H7 (cell line): ENCODE results near the gene RAB3C. TPM values are rescaled to one million over a fixed set of nuclear protein-coding genes. Genes with fewer than 3 reads are reported as not detected.
A peak's percentile ranks its signal among the peaks of the same experiment; 100 is the strongest.

Source experiments
- DNase-seq: peaks from one replicate; pipeline ENCODE4 v3.0.0; 2012
- H3K27me3 ChIP-seq: 2 replicates; pipeline ENCODE4 v1.6.0; 2011; ENCODE audit warnings: mild to moderate bottlenecking, low read length; ENCODE audit not compliant: control insufficient read depth, insufficient read depth
- H3K36me3 ChIP-seq: replicated peaks from 2 replicates; pipeline ENCODE4 v1.5.1; 2011; ENCODE audit warnings: low read length; ENCODE audit not compliant: control insufficient read depth, insufficient read depth
- H3K4me3 ChIP-seq: 2 replicates; pipeline ENCODE4 v1.5.1; 2011; ENCODE audit warnings: low read depth, mild to moderate bottlenecking, control low read depth, low read length, moderate library complexity; ENCODE audit not compliant: insufficient read depth
- total RNA-seq: library from RNA; depleted of rRNA; stranded (reverse); fragments of >200 nt; shearing (Covaris generic); gene quantifications from 2 replicates; pipeline ENCODE4 v1.2.3, GENCODE V29; 2014

RAB3C gene
- total RNA-seq, 1 experiment from 2014 or later = 6.2 TPM

DNA sequence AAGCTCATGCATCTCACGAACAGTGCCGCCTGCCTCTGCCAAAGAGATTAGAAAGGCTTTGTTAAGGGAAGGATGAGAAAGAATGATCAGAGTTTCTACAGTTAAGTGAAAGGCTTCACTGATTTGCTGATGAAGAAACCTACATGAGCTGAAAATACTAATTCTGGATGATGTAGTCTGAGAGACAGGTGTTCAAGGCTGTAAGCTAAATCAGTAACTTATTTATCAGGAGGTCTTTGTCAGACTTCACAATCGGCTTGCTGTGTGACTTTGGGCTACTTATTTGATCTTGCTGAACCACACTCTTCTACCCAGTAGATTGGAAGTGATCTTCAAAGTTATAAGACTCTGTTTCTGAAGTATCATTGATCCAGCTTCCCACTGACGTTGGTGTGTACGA, 264.2 kb downstream of the RAB3C start:
- no peaks in the 10 kb centered on the region for H3K27me3 ChIP-seq
- no peak for DNase-seq
- no peak overlapping the region for H3K4me3 ChIP-seq
- H3K36me3 ChIP-seq = no peaks in the 10 kb centered on the region

DNA sequence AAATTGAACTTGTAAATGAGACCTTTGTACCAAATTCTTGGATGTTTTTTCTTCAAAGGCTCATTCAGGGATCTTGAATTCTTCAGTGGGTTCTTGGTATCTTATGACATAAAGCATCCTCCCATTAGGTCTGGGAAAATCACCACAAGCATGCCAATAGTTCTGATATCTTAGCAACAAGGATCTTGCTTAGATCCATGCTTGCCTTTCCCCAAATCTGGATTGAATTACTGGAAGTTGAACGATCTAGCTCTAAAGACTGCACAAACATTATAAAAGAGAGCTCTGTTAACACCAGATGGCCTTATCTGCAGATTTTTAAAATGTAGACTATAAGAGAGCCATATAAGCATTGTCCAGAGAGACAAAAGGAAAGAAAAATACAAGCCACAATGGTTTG, 266.3 kb downstream of the RAB3C start:
- H3K36me3 ChIP-seq = no peaks in the 10 kb centered on the region
- H3K27me3 ChIP-seq = no peaks in the 10 kb centered on the region
- no peak overlapping the region for H3K4me3 ChIP-seq
- DNase-seq = no peak

DNA sequence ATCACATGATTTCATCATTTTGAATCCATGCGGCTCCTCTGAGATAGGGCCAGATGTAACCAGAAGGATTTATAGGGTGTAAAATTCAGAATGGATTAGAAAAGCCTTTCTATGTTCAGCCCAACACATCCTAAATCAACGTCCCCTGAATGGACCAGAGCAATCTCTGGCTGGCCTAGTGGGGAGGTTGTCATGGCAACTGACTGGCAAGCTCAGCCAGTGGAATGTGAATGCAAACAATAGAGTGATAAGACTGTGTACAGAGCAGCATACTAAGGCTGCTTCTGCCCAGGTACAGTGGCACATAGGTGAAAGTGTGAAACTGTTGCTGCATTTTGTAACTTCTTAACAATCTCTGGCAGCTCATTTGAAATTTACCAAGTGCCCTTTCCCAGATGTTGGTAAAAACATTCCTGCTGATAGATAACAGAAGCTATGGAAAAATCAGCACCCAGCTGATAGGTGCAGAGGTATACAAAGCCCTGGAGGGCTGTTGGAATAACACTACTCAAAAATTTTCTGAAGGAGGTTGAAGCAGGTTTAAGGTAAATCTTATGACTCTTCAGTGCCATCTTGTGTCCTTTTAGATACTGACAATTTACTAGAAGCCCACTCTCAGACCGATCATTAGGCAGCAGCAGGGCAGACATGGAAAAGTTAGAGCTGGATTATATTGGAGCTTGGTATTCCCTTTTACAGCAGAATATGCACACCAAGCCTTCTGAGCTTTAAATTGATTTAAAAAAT, 267.2 kb downstream of the RAB3C start:
- H3K27me3 ChIP-seq = no peaks in the 10 kb centered on the region
- no peak overlapping the region for H3K4me3 ChIP-seq
- peak; percentile 31 for DNase-seq
- H3K36me3 ChIP-seq = no peaks in the 10 kb centered on the region

DNA sequence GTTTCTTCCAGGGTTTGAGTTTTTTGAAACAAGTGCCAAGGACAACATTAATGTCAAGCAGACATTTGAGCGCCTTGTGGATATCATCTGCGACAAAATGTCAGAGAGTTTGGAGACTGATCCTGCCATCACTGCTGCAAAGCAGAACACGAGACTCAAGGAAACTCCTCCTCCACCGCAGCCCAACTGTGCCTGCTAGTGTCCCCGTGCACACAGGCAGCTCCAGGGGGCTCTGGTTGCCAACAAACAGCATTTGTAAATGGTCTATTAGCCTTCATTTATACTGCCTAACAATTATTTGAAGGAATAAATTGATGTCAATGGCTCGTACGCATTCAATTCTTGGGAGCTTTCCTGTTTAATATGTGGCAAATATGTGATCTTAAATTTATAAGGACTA, 268.3 kb downstream of the RAB3C start:
- DNase-seq = no peak
- Histone ChIP-seq H3K4me3 (no peak overlapping the region), H3K27me3 (no peaks in the 10 kb centered on the region), H3K36me3 (no peaks in the 10 kb centered on the region)

DNA sequence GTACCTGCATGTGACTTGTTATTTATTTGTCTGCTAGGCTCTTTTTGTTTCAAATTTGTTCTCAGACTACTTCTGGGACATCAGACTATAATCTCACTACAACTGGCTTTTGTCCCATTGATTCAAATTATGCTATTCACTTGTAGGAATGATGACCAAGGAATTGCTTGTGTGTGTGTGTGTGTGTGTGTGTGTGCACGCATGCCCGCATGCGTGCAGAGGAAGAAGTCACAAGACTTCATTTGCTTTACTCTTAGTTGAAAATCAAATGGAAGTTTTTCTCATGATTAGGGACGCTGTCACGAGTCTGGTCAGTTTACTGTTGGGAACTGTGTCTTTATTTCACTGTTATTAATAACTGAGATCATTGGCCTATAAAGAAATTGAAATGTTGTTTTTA, 268.7 kb downstream of the RAB3C start:
- no peak overlapping the region for H3K4me3 ChIP-seq
- no peak for DNase-seq
- H3K27me3 ChIP-seq = no peaks in the 10 kb centered on the region
- no peaks in the 10 kb centered on the region for H3K36me3 ChIP-seq

DNA sequence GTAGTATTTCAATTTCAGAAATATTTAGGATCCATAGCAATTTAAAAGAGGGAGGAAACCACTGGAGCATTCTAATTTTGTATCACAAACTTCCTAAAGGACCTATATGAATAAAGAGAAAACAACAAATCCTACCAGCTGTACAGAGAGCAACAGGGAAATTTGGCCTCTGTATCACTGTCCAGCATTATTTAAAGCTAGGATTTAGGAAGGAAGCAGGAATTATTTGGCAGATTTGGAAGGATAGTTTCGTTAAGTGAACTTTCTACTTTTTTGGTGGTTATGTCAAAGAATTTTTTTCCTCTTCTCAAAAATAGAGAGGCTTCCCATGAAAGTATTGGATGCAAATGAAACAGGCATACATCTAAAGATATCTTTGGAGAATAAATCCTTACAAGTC, 269.7 kb downstream of the RAB3C start:
- Histone ChIP-seq H3K4me3 (no peak overlapping the region), H3K36me3 (no peaks in the 10 kb centered on the region), H3K27me3 (no peaks in the 10 kb centered on the region)
- DNase-seq = no peak

DNA sequence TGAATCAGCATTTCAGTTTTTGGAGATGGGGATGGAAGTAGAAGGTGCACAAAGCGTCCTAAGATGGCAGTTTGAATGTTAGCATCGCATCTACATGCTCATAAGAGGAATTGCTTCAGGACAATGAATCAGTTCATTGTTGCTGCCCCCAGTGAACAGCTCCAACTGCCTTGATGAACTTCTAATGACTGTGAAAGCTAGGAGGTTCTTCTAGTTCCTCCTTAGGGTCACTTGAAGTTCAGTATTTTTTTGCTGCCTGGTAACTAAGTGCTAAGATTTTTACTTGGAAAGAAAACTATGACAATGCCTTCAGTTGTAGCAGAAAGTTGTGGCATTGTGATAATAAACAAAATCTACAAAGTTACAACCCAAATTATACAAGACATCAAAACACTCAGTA, 271.6 kb downstream of the RAB3C start:
- H3K36me3 ChIP-seq = no peaks in the 10 kb centered on the region
- no peak for DNase-seq
- no peak overlapping the region for H3K4me3 ChIP-seq
- no peaks in the 10 kb centered on the region for H3K27me3 ChIP-seq

DNA sequence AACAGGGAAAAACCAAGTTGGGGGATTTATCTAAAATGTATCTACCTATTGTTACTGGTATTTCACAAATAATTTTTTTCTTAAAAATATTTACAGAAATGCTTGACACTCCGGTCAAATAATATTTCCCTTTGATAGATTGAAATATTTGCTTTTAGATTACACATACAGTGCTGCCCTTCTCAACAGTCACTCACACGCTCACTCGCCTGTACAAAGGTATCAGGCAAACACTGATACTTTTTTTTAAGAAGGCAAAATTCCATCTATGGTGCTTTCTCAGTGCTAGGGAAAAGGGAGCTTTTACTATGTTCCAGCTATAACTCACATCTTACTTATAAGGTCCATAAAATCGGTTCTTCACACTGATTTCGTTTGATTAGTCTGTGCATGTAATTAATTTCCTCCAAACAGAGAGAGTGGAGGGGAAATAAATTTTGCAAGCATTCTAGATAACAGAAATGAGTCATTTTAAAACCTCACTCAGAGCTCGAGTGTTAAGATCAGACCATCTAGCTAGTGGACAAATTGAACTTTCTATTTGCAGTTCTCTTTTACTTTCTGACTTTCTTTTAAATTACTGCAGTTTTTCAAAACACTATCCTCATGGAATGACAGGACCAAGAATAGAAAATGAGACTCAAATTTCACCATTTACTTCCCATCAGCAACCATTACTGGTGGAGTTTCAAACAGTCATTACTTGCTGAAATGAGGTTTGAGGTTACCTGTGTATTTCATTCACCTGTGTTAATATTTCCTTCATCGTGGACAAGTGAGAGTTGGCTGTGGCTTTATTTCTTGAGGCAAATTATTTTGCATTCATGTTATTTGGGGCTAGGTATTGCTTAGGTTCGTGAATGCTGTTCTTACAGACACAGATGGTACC, 273.2 kb downstream of the RAB3C start:
- DNase-seq = no peak
- Histone ChIP-seq H3K4me3 (no peak overlapping the region), H3K27me3 (no peaks in the 10 kb centered on the region), H3K36me3 (no peaks in the 10 kb centered on the region)

DNA sequence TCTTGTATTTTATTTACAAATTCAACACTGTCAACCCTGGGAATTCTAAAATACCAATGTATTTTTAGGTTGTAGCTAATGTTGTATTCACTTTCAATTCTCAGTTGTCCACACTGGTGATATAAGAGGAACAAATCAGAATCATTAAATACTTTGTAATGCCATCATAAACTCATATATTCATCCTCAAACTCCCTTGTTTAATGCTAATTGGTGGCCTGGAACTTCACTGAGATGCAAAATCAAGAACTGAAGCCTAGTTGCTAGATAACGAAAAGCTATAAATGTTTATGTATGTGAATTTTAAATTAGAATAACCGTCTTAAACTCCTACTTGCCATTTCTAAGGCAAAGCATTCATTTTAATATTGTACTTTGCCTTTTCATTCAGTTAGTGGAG, 274.7 kb downstream of the RAB3C start:
- Histone ChIP-seq H3K36me3 (no peaks in the 10 kb centered on the region), H3K4me3 (no peak overlapping the region), H3K27me3 (no peaks in the 10 kb centered on the region)
- no peak for DNase-seq

DNA sequence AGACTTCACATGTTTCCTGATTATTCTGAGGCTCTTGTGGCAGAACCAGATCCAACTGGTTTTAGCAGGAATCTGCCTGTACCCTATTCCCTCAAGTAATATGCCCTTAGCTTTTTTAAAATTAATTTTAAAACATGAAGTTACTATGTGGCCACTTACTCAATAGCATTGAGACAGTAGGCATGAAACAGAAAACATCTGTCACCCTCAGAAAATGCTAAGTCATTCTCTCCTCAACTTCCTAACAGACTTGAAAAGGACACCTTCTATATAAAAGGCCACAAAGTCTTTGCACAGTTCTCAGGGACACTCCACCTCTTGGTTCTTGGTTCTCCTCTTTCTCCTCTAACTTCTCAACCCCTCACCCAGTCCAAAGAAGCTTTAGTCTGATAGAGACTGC, 277.8 kb downstream of the RAB3C start:
- DNase-seq = no peak
- Histone ChIP-seq H3K4me3 (no peak overlapping the region), H3K36me3 (no peaks in the 10 kb centered on the region), H3K27me3 (no peaks in the 10 kb centered on the region)

DNA sequence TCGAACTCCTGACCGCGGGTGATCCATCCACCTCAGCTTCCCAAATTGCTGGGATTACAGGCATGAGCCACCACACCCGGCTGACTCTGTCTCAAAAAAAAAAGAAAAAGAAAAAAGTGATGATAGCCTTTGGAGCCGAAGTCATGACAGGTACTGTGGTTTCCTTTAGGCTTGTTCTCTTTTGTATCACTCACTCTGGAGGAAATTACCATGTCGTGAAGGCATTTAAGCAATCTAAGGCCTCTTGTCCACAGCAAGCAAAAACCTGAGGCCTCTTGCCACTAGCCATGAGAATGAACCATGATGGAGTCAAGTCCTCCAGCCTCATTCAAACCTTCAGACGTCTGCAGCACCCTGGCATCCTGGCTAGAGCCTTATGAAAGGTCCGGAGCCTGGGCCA, 286.1 kb downstream of the RAB3C start:
- Histone ChIP-seq H3K4me3 (no peak overlapping the region), H3K36me3 (no peaks in the 10 kb centered on the region), H3K27me3 (no peaks in the 10 kb centered on the region)
- DNase-seq = no peak

DNA sequence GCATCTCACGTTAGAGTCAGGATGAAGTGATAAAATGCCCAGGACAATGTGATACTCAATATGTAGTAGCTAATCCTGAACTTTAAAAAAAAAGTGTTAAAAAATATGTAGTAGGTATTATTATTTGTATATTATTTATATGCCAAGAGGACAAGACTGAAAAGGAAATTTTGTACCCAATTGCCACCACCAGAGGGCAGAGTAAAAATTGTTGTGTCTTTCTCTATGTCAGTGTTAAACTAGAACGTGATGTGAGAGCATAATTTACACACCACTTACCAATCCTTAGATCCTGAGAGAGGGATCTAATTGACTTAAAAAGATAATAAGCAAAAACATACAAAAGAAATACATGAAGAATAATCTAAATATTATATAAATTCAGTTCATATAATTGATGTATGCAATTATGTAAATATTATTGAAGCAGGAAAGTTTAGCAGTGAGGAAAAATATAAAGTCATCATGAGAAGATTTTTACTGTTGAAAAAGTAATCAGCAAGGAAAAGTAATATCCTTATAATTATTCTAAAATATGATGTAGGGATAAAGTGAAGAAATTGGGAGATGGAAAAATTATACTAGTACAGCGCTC, 288.9 kb downstream of the RAB3C start:
- no peak for DNase-seq

DNA sequence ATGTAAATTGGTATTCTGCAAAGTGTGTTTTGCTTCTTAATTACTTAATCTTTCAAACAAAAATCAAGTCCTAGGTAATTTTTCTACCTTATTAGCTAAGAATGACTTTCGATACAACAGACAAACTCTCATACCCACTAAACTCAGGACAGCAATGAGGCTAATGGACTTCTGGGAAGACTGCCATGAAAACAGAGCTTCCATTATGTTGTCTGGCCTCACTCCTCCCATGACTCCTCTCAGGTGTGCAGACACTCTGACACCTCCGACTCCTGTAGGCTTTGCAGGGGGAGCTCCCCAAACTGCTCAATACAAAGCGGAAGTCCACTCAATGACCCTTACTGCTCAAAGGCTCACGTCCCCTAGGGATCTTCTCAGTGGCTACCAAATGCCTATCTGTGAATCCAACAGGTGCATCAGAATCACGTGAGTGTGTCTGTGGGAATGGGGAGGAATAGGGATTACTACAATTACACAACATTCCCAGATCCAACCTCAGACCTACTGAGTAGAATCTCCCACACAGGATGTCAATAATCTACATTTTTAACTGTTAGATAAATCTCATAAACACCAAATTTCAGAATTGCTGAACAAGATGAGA, 289.9 kb downstream of the RAB3C start:
- no peaks in the 10 kb centered on the region for H3K27me3 ChIP-seq
- H3K36me3 ChIP-seq = no peaks in the 10 kb centered on the region
- DNase-seq = no peak
- H3K4me3 ChIP-seq = no peak overlapping the region

More for the DNA sequence above, 288.9 kb downstream of the RAB3C start:
- no peak overlapping the region for H3K4me3 ChIP-seq
- H3K36me3 ChIP-seq = no peaks in the 10 kb centered on the region
- no peaks in the 10 kb centered on the region for H3K27me3 ChIP-seq

DNA sequence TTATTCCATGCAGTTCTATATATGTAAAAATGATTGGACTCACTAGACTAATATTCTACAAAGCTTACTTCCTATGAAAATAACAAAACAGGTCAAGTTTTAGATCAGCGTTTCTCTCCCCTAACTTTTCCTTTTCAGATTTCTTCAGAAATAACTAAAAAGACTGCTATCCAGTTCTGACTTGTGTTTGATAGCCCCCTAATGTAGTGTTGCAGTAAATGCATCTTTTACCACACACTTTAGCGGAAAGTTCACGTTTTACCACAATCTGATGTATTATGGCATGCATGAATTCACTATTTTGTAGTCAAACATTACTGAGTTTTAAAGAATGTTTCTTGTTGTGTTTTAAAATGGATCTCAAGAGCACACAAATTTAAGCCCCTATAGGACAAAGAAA, 292.7 kb downstream of the RAB3C start:
- Histone ChIP-seq H3K27me3 (no peaks in the 10 kb centered on the region), H3K36me3 (no peaks in the 10 kb centered on the region), H3K4me3 (no peak overlapping the region)
- DNase-seq = no peak
